Fibroblast of lung (primary cell): ENCODE data around the gene ATXN7L1. TPM values are rescaled to one million over a fixed set of nuclear protein-coding genes. Genes with fewer than 3 reads are reported as not detected.
"Not testable (repeated sequence)": the region's sequence is repeated elsewhere in the genome, so short reads cannot be mapped to it uniquely, and the experiment has no call there.

Experiments used
- DNase-seq, 2 donors: peaks; one replicate each; pipeline versions ENCODE4 v3.0.0 to v3.0.0-alpha.2; 2010; ENCODE audit warnings: low read depth in 2 of 2
- H2AFZ ChIP-seq: 2 replicates; pipeline ENCODE4 v1.5.1; 2012; ENCODE audit warnings: low read length, control low read depth, inconsistent platforms
- H3K27ac ChIP-seq: 2 replicates; pipeline ENCODE4 v1.5.1; 2011; ENCODE audit warnings: low read length, control low read depth; ENCODE audit not compliant: insufficient read depth
- H3K27me3 ChIP-seq: 2 replicates; pipeline ENCODE4 v1.5.1; 2011; ENCODE audit warnings: mild to moderate bottlenecking, low read length; ENCODE audit not compliant: control insufficient read depth, insufficient read depth
- H3K36me3 ChIP-seq: 2 replicates; pipeline ENCODE4 v1.5.1; 2011; ENCODE audit warnings: low read length; ENCODE audit not compliant: control insufficient read depth, insufficient read depth
- H3K4me1 ChIP-seq: 2 replicates; pipeline ENCODE4 v1.5.1; 2011; ENCODE audit warnings: low read length; ENCODE audit not compliant: control insufficient read depth, insufficient read depth; ENCODE audit errors: extremely low read depth
- H3K4me2 ChIP-seq: 2 replicates; pipeline ENCODE4 v1.5.1; 2011; ENCODE audit warnings: low read length, control low read depth; ENCODE audit not compliant: insufficient read depth; ENCODE audit errors: extremely low read depth
- H3K4me3 ChIP-seq, 4 experiments: fragments of 200-600 bp in 1 of 4; sonication (generic) in 1 of 4; replicated peaks in 1 of 4; 2 replicates each; pipeline ENCODE4 v1.5.1; 2011 to 2016; ENCODE audit warnings: low read length in 4 of 4, low read depth in 3 of 4, mild to moderate bottlenecking in 3 of 4, control low read depth in 2 of 4, inconsistent platforms in 1 of 4, mixed read lengths in 1 of 4; ENCODE audit not compliant: insufficient read depth in 1 of 4; ENCODE audit errors: control extremely low read depth in 1 of 4
- H3K79me2 ChIP-seq: 2 replicates; pipeline ENCODE4 v1.5.1; 2012; ENCODE audit warnings: mild to moderate bottlenecking, low read length, inconsistent platforms; ENCODE audit not compliant: control insufficient read depth, insufficient read depth
- H3K9ac ChIP-seq: 2 replicates; pipeline ENCODE4 v1.5.1; 2011; ENCODE audit warnings: mild to moderate bottlenecking, low read length, control low read depth; ENCODE audit not compliant: insufficient read depth
- H3K9me3 ChIP-seq: 2 replicates; pipeline ENCODE4 v1.5.1; 2012; ENCODE audit warnings: low read depth, low read length; ENCODE audit not compliant: control insufficient read depth, insufficient read depth
- H4K20me1 ChIP-seq: 2 replicates; pipeline ENCODE4 v1.5.1; 2011; ENCODE audit warnings: low read length; ENCODE audit not compliant: control insufficient read depth, insufficient read depth; ENCODE audit errors: extremely low read depth
- CTCF ChIP-seq, 2 donors: IDR thresholded peaks in 1 of 2; conservative IDR thresholded peaks in 1 of 2; 1 replicate in 1 of 2; 2 replicates in 1 of 2; pipeline ENCODE4 v1.5.1; 2011 to 2012; ENCODE audit warnings: low read length in 2 of 2, control low read depth in 1 of 2, inconsistent platforms in 1 of 2, low read depth in 1 of 2, mild to moderate bottlenecking in 1 of 2
- EZH2 ChIP-seq: IDR thresholded peaks from 2 replicates; pipeline ENCODE4 v1.5.1; 2012; ENCODE audit warnings: low read length, control low read depth, mild to moderate bottlenecking; ENCODE audit errors: missing control alignments
- polyA plus RNA-seq, 2 donors: library from polyadenylated mRNA; depleted of rRNA in 1 of 2; stranded (reverse) in 1 of 2; unstranded in 1 of 2; fragments of >200 nt; gene quantifications; 2 replicates each; pipeline ENCODE4 v1.2.1, GENCODE V29; 2011 to 2012; ENCODE audit warnings: missing spikeins in 1 of 2
- total RNA-seq: library from RNA; depleted of rRNA; stranded (reverse); fragments of >200 nt; gene quantifications from 2 replicates; pipeline ENCODE4 v1.2.1, GENCODE V29; 2014

Gene ATXN7L1
- total and polyA plus RNA-seq, 2 donors (not counting 1 experiment from before 2014, with no cell fraction given): 5.1 to 9.4 TPM

GRCh38 chr7:105846404-105846803, 30.0 kb downstream of the ATXN7L1 start:
- H3K4me1 ChIP-seq: no peaks in the 10 kb centered on the region
- no peak overlapping the region for H3K27ac ChIP-seq
- H3K36me3 ChIP-seq: no peaks in the 10 kb centered on the region
- TF ChIP-seq EZH2: no peak
- TF ChIP-seq CTCF (conservative IDR thresholded peaks at IDR 0.05 in 1 of 2, IDR thresholded peaks at IDR 0.05 in 1 of 2; ENCODE audit: low read depth in 1 of 2, low read length in 2 of 2): no peak
- H3K79me2 ChIP-seq: no peaks in the 10 kb centered on the region
- DNase-seq: no peak
- no peak overlapping the region for H3K4me3 ChIP-seq
- no peak overlapping the region for H2AFZ ChIP-seq
- H4K20me1 ChIP-seq: no peaks in the 10 kb centered on the region
- no peak overlapping the region for H3K4me2 ChIP-seq
- no peak overlapping the region for H3K9ac ChIP-seq
- H3K9me3 ChIP-seq: no peaks in the 10 kb centered on the region
- no peaks in the 10 kb centered on the region for H3K27me3 ChIP-seq

- not testable (repeated sequence) for H3K9ac ChIP-seq, H2AFZ ChIP-seq, H3K79me2 ChIP-seq, H3K27me3 ChIP-seq, H3K36me3 ChIP-seq, H3K4me1 ChIP-seq, DNase-seq, H4K20me1 ChIP-seq, H3K4me3 ChIP-seq, H3K27ac ChIP-seq, H3K9me3 ChIP-seq, H3K4me2 ChIP-seq
These were observed 31.7 kb downstream of the ATXN7L1 start for GRCh38 chr7:105844681-105845080.

- peaks cover 18% of the 10 kb centered on the region for H3K4me1 ChIP-seq
- TF ChIP-seq EZH2 (no peak), CTCF (conservative IDR thresholded peaks at IDR 0.05 in 1 of 2, IDR thresholded peaks at IDR 0.05 in 1 of 2; ENCODE audit: low read depth in 1 of 2, low read length in 2 of 2) (no peak)
- H3K9me3 ChIP-seq: no peaks in the 10 kb centered on the region
- no peaks in the 10 kb centered on the region for H4K20me1 ChIP-seq
- no peaks in the 10 kb centered on the region for H3K79me2 ChIP-seq
- no peak overlapping the region for H3K27ac ChIP-seq
- no peaks in the 10 kb centered on the region for H3K27me3 ChIP-seq
- H3K9ac ChIP-seq: no peak overlapping the region
- DNase-seq: no peak
- H2AFZ ChIP-seq: no peak overlapping the region
- H3K4me3 ChIP-seq: no peak overlapping the region
- H3K36me3 ChIP-seq: no peaks in the 10 kb centered on the region
- H3K4me2 ChIP-seq: no peak overlapping the region
These were observed 34.5 kb downstream of the ATXN7L1 start for GRCh38 chr7:105841866-105842265.
